GM21381 (cell line): Measurements from ENCODE around the gene GLTPD2.
A peak's percentile ranks its signal among the peaks of the same experiment; 100 is the strongest.

Source experiments
- ATAC-seq: cut with Tn5 transposase; IDR thresholded peaks from one replicate; pipeline ENCODE4 v1.9.1; 2021; ENCODE audit warnings: mild to moderate bottlenecking, moderate library complexity; ENCODE audit not compliant: unreplicated experiment

The GLTPD2 gene

GRCh38 chr17:4806777-4807604 is 18.2 kb downstream of the GLTPD2 start, which contains the start of gene PLD2:
PLD2 (plus strand) TSS chr17:4807152; CDS start chr17:4807773, 621 bp downstream.
- peak; percentile 91 for ATAC-seq

GRCh38 chr17:4807605-4808377 is 19.0 kb downstream of the GLTPD2 start:
- ATAC-seq = no peak

GRCh38 chr17:4808378-4808767 is 19.6 kb downstream of the GLTPD2 start:
- ATAC-seq = no peak

GRCh38 chr17:4810696-4811290 is 22.0 kb downstream of the GLTPD2 start:
- ATAC-seq = no peak

- no peak for ATAC-seq
Measured at GRCh38 chr17:4811471-4811870, 22.7 kb downstream of the GLTPD2 start.

- ATAC-seq = no peak
Measured at GRCh38 chr17:4812690-4813089, 23.9 kb downstream of the GLTPD2 start.

GRCh38 chr17:4815043-4815675 is 26.4 kb downstream of the GLTPD2 start:
- ATAC-seq = no peak

GRCh38 chr17:4816826-4817225 is 28.1 kb downstream of the GLTPD2 start:
- ATAC-seq = no peak

- no peak for ATAC-seq
Measured at GRCh38 chr17:4818276-4818675, 29.5 kb downstream of the GLTPD2 start.

GRCh38 chr17:4822835-4823234 is 34.1 kb downstream of the GLTPD2 start:
- no peak for ATAC-seq

- no peak for ATAC-seq
Measured at GRCh38 chr17:4823373-4824089, 34.8 kb downstream of the GLTPD2 start.

- no peak for ATAC-seq
Measured at GRCh38 chr17:4827399-4827798, 38.6 kb downstream of the GLTPD2 start.

GRCh38 chr17:4832829-4833177 is 44.0 kb downstream of the GLTPD2 start:
- peak; percentile 13 for ATAC-seq

GRCh38 chr17:4833178-4833940 is 44.6 kb downstream of the GLTPD2 start, which contains the start of gene MINK1:
MINK1 (plus strand) TSS chr17:4833340; CDS start chr17:4833584, 244 bp downstream.
- ATAC-seq = peak; percentile 88

GRCh38 chr17:4833941-4834680 is 45.3 kb downstream of the GLTPD2 start:
- no peak for ATAC-seq

- ATAC-seq = no peak
Measured at GRCh38 chr17:4834681-4835020, 45.9 kb downstream of the GLTPD2 start.

GRCh38 chr17:4836221-4836620 is 47.5 kb downstream of the GLTPD2 start:
- no peak for ATAC-seq

GRCh38 chr17:4837471-4838308 is 48.9 kb downstream of the GLTPD2 start:
- no peak for ATAC-seq
